HEK293 (cell line): ENCODE data around the gene PTPN20.

Experiments
- CTCF ChIA-PET: fragments of 350-600 bp; formaldehyde crosslinking; extraction: SDS; loops from one replicate; lab custom pipeline; 2021; ENCODE audit warnings: antibody characterized with exemption; lab: Yijun Ruan, JAX
- POLR2A ChIA-PET: fragments of 300-600 bp; formaldehyde crosslinking; extraction: SDS; loops from one replicate; lab custom pipeline; 2020; ENCODE audit warnings: antibody characterized with exemption, inconsistent platforms; lab: Yijun Ruan, JAX
- H3K27ac ChIP-seq: fragments of 200-500 bp; sonication (Bioruptor generic); 2 replicates; pipeline ENCODE4 v1.5.1; 2014; ENCODE audit warnings: low read depth, low read length, control low read depth, inconsistent platforms; ENCODE audit errors: extremely low read depth
- H3K36me3 ChIP-seq, 2 experiments: fragments of 200-500 bp in 1 of 2; sonication (Bioruptor generic) in 1 of 2; 1 replicate in 1 of 2; 2 replicates in 1 of 2; pipeline ENCODE4 v1.5.1; 2014 to 2017; ENCODE audit warnings: inconsistent platforms in 2 of 2, low read length in 2 of 2; ENCODE audit not compliant: control insufficient read depth in 2 of 2, insufficient read depth in 1 of 2
- H3K4me1 ChIP-seq: fragments of 200-500 bp; sonication (Bioruptor generic); 2 replicates; pipeline ENCODE4 v1.5.1; 2014; ENCODE audit warnings: mild to moderate bottlenecking, low read length, inconsistent platforms; ENCODE audit not compliant: control insufficient read depth, insufficient read depth
- H3K4me3 ChIP-seq: 2 replicates; pipeline ENCODE4 v1.5.1; 2011; ENCODE audit warnings: low read depth, mild to moderate bottlenecking, control low read depth, low read length, moderate library complexity
- H3K9me3 ChIP-seq: fragments of 200-500 bp; sonication (Bioruptor generic); 2 replicates; pipeline ENCODE4 v1.5.1; 2014; ENCODE audit warnings: low read depth, low read length, inconsistent platforms; ENCODE audit not compliant: control insufficient read depth, insufficient read depth
- MEIS1 ChIP-seq: sonication (generic); formaldehyde crosslinking; IDR thresholded peaks from 2 replicates; pipeline ENCODE4 v1.8.1; 2022; ENCODE audit warnings: missing genetic modification reagents, mild to moderate bottlenecking, borderline replicate concordance
- SP7 ChIP-seq: fragments of 450-650 bp; formaldehyde crosslinking; IDR thresholded peaks from 2 replicates; pipeline ENCODE4 v1.5.1; 2016; ENCODE audit warnings: missing biosample characterization, missing genetic modification characterization
- ZBTB1 ChIP-seq: fragments of 450-650 bp; formaldehyde crosslinking; IDR thresholded peaks from 2 replicates; pipeline ENCODE4 v1.5.1; 2016; ENCODE audit warnings: missing biosample characterization, missing genetic modification characterization
- ZBTB20 ChIP-seq: fragments of 450-650 bp; formaldehyde crosslinking; IDR thresholded peaks from 2 replicates; pipeline ENCODE4 v1.5.1; 2016; ENCODE audit warnings: missing biosample characterization, missing genetic modification characterization
- ZFP3 ChIP-seq: fragments of 450-650 bp; formaldehyde crosslinking; IDR thresholded peaks from 2 replicates; pipeline ENCODE4 v1.5.1; 2016; ENCODE audit warnings: low read depth, missing biosample characterization, missing genetic modification characterization
- ZNF148 ChIP-seq: fragments of 450-650 bp; formaldehyde crosslinking; IDR thresholded peaks from 2 replicates; pipeline ENCODE4 v1.5.0; 2017; ENCODE audit warnings: missing biosample characterization, missing genetic modification characterization, borderline replicate concordance
- ZNF16 ChIP-seq: fragments of 450-650 bp; formaldehyde crosslinking; IDR thresholded peaks from 2 replicates; pipeline ENCODE4 v1.5.1; 2016; ENCODE audit warnings: low read depth, missing biosample characterization, missing genetic modification characterization
- ZNF169 ChIP-seq: fragments of 450-650 bp; formaldehyde crosslinking; IDR thresholded peaks from 2 replicates; pipeline ENCODE4 v1.5.1; 2016; ENCODE audit warnings: missing biosample characterization, missing genetic modification characterization
- ZNF184 ChIP-seq: fragments of 450-650 bp; IDR thresholded peaks from 2 replicates; pipeline ENCODE4 v1.5.1; 2018; ENCODE audit warnings: missing biosample characterization, mild to moderate bottlenecking, missing genetic modification characterization
- ZNF335 ChIP-seq: fragments of 450-650 bp; formaldehyde crosslinking; conservative IDR thresholded peaks from 2 replicates; pipeline ENCODE4 v1.5.1; 2016; ENCODE audit warnings: missing biosample characterization, missing genetic modification characterization
- ZNF426 ChIP-seq: fragments of 450-650 bp; formaldehyde crosslinking; IDR thresholded peaks from 2 replicates; pipeline ENCODE4 v1.5.1; 2017; ENCODE audit warnings: missing biosample characterization, missing genetic modification characterization, mild to moderate bottlenecking, inconsistent platforms, moderate library complexity
- ZNF530 ChIP-seq: fragments of 450-650 bp; formaldehyde crosslinking; IDR thresholded peaks from 2 replicates; pipeline ENCODE4 v1.5.1; 2016; ENCODE audit warnings: low read depth, missing biosample characterization, missing genetic modification characterization
- ZNF580 ChIP-seq: fragments of 450-650 bp; formaldehyde crosslinking; IDR thresholded peaks from 2 replicates; pipeline ENCODE4 v1.5.1; 2016; ENCODE audit warnings: missing biosample characterization, missing genetic modification characterization
- ZNF623 ChIP-seq: fragments of 450-650 bp; formaldehyde crosslinking; IDR thresholded peaks from 2 replicates; pipeline ENCODE4 v1.5.1; 2016; ENCODE audit warnings: missing biosample characterization, missing genetic modification characterization
- ZNF626 ChIP-seq: fragments of 450-650 bp; sonication (Bioruptor Pico); formaldehyde crosslinking; IDR thresholded peaks from 2 replicates; pipeline ENCODE4 v1.5.1; 2018; ENCODE audit warnings: missing biosample characterization, missing genetic modification characterization, inconsistent platforms
- ZNF701 ChIP-seq: fragments of 450-650 bp; formaldehyde crosslinking; IDR thresholded peaks from 2 replicates; pipeline ENCODE4 v1.5.1; 2016; ENCODE audit warnings: missing biosample characterization, missing genetic modification characterization
- ZNF747 ChIP-seq: fragments of 450-650 bp; formaldehyde crosslinking; IDR thresholded peaks from 2 replicates; pipeline ENCODE4 v1.5.1; 2016; ENCODE audit warnings: missing biosample characterization, missing genetic modification characterization
- ZNF777 ChIP-seq: fragments of 450-650 bp; formaldehyde crosslinking; IDR thresholded peaks from 2 replicates; pipeline ENCODE4 v1.5.1; 2017; ENCODE audit warnings: missing biosample characterization, missing genetic modification characterization, borderline replicate concordance
- ZNF791 ChIP-seq: fragments of 450-650 bp; formaldehyde crosslinking; IDR thresholded peaks from 2 replicates; pipeline ENCODE4 v1.5.1; 2016; ENCODE audit warnings: missing biosample characterization, missing genetic modification characterization
- ZNF830 ChIP-seq: fragments of 450-650 bp; IDR thresholded peaks from 2 replicates; pipeline ENCODE4 v1.5.0; 2018; ENCODE audit warnings: missing biosample characterization, missing genetic modification characterization, low read depth, mild to moderate bottlenecking, moderate library complexity
- ZSCAN5A ChIP-seq: fragments of 450-650 bp; formaldehyde crosslinking; IDR thresholded peaks from 2 replicates; pipeline ENCODE4 v1.5.1; 2016; ENCODE audit warnings: missing biosample characterization, missing genetic modification characterization
- TF ChIP-seq, protein P1 (sequence below): fragments of 450-650 bp; IDR thresholded peaks from 2 replicates; pipeline ENCODE4 v1.5.1; 2018; ENCODE audit warnings: missing biosample characterization, mild to moderate bottlenecking, missing genetic modification characterization
- TF ChIP-seq, protein P2 (sequence below): fragments of 450-650 bp; formaldehyde crosslinking; IDR thresholded peaks from 2 replicates; pipeline ENCODE4 v1.5.1; 2016; ENCODE audit warnings: missing biosample characterization, missing genetic modification characterization

Gene PTPN20

GRCh38 chr10:47042780-47043750 lies 131.8 kb downstream of the PTPN20 start:
- no peaks in the 10 kb centered on the region for H3K36me3 ChIP-seq
- POLR2A ChIA-PET = no interaction called here
- H3K9me3 ChIP-seq = no peaks in the 10 kb centered on the region
- no peak overlapping the region for H3K4me3 ChIP-seq
- CTCF ChIA-PET = interaction anchor here (0.6 to 1.1 kb wide), 2 partner anchors 18 to 269 kb away, joined by 4 to 6 read pairs; no protein-coding TSS in a partner anchor
- TF ChIP-seq ZNF184 (tag by site-specific recombination) (no peak), ZNF169 (tag by site-specific recombination) (no peak), ZSCAN5A (tag by site-specific recombination) (no peak), ZNF335 (no peak), MEIS1 (CRISPR knock-in tag) (no peak), ZNF747 (no peak), SP7 (tag by site-specific recombination) (no peak), ZBTB20 (no peak), ZNF530 (tag by site-specific recombination) (no peak)
- TF ChIP-seq, protein P1, sequence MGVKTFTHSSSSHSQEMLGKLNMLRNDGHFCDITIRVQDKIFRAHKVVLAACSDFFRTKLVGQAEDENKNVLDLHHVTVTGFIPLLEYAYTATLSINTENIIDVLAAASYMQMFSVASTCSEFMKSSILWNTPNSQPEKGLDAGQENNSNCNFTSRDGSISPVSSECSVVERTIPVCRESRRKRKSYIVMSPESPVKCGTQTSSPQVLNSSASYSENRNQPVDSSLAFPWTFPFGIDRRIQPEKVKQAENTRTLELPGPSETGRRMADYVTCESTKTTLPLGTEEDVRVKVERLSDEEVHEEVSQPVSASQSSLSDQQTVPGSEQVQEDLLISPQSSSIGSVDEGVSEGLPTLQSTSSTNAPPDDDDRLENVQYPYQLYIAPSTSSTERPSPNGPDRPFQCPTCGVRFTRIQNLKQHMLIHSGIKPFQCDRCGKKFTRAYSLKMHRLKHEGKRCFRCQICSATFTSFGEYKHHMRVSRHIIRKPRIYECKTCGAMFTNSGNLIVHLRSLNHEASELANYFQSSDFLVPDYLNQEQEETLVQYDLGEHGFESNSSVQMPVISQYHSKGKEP = no peak
- no peak overlapping the region for H3K27ac ChIP-seq
- H3K4me1 ChIP-seq = no peaks in the 10 kb centered on the region

DNA sequence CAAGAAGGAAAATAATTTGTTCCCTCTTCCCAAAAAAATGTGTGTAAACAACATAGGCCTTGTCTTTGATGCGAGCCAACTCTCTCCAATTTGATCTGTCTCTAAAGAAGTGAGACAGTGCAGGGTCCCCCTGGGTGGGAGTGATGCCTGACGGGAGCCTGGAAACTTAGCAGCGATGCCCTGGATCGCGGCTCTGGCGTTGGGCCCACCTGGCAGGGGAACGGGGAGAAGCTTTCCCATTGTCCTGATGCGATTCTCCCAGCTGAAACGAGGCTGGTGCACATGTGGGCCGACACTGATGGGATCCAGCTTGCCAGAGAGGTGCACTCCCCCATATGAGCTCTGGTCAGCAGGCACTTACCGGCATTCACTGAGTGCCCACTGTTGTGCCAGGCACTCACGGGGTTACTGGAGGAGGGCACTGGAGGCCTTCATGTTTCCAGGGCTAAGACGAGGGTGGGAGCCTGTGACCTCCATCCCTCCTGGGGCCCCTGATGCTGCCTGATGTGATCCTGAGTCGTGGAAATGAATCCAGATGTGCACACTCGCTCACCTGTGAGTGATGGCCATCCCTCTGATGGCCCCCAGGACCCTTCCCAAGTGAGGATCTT lies 132.8 kb downstream of the PTPN20 start:
- ChIA-PET POLR2A (no interaction called here), CTCF (interaction anchor here (1.4 to 5.5 kb wide), 2 partner anchors 20 to 269 kb away, joined by 5 to 131 read pairs; no protein-coding TSS in a partner anchor)
- no peak for TF ChIP-seq ZNF426 (tag by site-specific recombination)
- no peak for TF ChIP-seq ZNF580 (tag by site-specific recombination)
- no peak for TF ChIP-seq ZNF777 (tag by site-specific recombination)
- TF ChIP-seq ZNF701 (tag by site-specific recombination) = no peak
- no peak for TF ChIP-seq ZNF830 (tag by site-specific recombination)
- TF ChIP-seq ZNF791 (tag by site-specific recombination) = no peak
- TF ChIP-seq, protein P2, sequence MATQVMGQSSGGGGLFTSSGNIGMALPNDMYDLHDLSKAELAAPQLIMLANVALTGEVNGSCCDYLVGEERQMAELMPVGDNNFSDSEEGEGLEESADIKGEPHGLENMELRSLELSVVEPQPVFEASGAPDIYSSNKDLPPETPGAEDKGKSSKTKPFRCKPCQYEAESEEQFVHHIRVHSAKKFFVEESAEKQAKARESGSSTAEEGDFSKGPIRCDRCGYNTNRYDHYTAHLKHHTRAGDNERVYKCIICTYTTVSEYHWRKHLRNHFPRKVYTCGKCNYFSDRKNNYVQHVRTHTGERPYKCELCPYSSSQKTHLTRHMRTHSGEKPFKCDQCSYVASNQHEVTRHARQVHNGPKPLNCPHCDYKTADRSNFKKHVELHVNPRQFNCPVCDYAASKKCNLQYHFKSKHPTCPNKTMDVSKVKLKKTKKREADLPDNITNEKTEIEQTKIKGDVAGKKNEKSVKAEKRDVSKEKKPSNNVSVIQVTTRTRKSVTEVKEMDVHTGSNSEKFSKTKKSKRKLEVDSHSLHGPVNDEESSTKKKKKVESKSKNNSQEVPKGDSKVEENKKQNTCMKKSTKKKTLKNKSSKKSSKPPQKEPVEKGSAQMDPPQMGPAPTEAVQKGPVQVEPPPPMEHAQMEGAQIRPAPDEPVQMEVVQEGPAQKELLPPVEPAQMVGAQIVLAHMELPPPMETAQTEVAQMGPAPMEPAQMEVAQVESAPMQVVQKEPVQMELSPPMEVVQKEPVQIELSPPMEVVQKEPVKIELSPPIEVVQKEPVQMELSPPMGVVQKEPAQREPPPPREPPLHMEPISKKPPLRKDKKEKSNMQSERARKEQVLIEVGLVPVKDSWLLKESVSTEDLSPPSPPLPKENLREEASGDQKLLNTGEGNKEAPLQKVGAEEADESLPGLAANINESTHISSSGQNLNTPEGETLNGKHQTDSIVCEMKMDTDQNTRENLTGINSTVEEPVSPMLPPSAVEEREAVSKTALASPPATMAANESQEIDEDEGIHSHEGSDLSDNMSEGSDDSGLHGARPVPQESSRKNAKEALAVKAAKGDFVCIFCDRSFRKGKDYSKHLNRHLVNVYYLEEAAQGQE = no peak
- no peak for TF ChIP-seq ZNF16
- TF ChIP-seq ZBTB1 (tag by site-specific recombination) = no peak
- no peak for TF ChIP-seq ZNF626 (tag by site-specific recombination)
- no peak for TF ChIP-seq ZNF623
- no peak for TF ChIP-seq ZNF148 (tag by site-specific recombination)
- no peak for TF ChIP-seq ZFP3 (tag by site-specific recombination)

More for the DNA sequence above, 132.8 kb downstream of the PTPN20 start:
- no peaks in the 10 kb centered on the region for H3K9me3 ChIP-seq
- no peaks in the 10 kb centered on the region for H3K36me3 ChIP-seq
- H3K4me3 ChIP-seq = no peak overlapping the region
- H3K27ac ChIP-seq = no peak overlapping the region
- no peaks in the 10 kb centered on the region for H3K4me1 ChIP-seq
